Neural crest cell (in vitro differentiated cells): Measurements from ENCODE around the gene DNAH3. TPM values are rescaled to one million over a fixed set of nuclear protein-coding genes. Genes with fewer than 3 reads are reported as not detected.
"Not testable (repeated sequence)": the region's sequence is repeated elsewhere in the genome, so short reads cannot be mapped to it uniquely, and the experiment has no call there.

ENCODE experiments used
- DNase-seq: peaks from one replicate; pipeline ENCODE4 v3.0.0; 2021; ENCODE audit warnings: low read depth, mixed read lengths, low spot score
- H3K27ac Mint-ChIP-seq: one replicate; pipeline ENCODE4 v1.8.0; 2021; ENCODE audit warnings: mild to moderate bottlenecking, mixed read lengths; ENCODE audit not compliant: unreplicated experiment
- H3K27me3 Mint-ChIP-seq: 2 replicates; pipeline ENCODE4 v1.8.0; 2021; ENCODE audit warnings: low read depth, mild to moderate bottlenecking, mixed read lengths
- H3K36me3 Mint-ChIP-seq: 2 replicates; pipeline ENCODE4 v1.8.0; 2021; ENCODE audit warnings: low read depth, mild to moderate bottlenecking, mixed read lengths
- H3K4me1 Mint-ChIP-seq: 2 replicates; pipeline ENCODE4 v1.8.0; 2021; ENCODE audit warnings: mixed read lengths
- H3K4me3 Mint-ChIP-seq: one replicate; pipeline ENCODE4 v1.8.0; 2021; ENCODE audit warnings: mild to moderate bottlenecking, mixed read lengths
- H3K9me3 Mint-ChIP-seq: 2 replicates; pipeline ENCODE4 v1.8.0; 2021; ENCODE audit warnings: mixed read lengths
- total RNA-seq: library from RNA; stranded (reverse); gene quantifications from 2 replicates; pipeline ENCODE4 v1.2.1, GENCODE V29; 2021
- TF ChIP-seq, protein P1 (sequence below): fragments of 200-600 bp; sonication (generic); conservative IDR thresholded peaks from 2 replicates; pipeline ENCODE4 v1.5.0; 2021; ENCODE audit warnings: antibody characterized with exemption, mild to moderate bottlenecking

DNAH3 gene
- total RNA-seq, 1 donor from 2014 or later: 0.07 TPM

DNA sequence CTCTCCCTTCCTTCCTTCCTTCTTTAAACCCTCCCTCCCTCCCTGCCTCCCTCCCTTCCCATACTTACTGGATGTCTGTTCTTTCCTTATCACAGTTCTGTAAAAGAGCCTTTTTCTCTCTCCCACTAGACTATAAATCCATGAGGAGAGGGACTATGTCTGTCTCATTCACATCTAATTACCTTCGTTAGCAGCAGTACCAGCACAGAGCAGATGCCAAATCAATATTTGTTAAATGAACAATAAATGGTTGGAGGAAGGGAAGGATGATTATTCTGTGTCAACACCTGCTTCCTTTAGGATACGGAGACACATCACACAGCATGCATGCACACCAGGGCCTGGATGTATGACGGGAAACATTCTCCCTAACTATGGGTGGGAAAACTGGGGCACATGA lies 94.2 kb downstream of the DNAH3 start:
- Mint-ChIP-seq H3K27ac (no peak overlapping the region), H3K9me3 (no peaks in the 10 kb centered on the region), H3K27me3 (peaks cover 29% of the 10 kb centered on the region)

DNA sequence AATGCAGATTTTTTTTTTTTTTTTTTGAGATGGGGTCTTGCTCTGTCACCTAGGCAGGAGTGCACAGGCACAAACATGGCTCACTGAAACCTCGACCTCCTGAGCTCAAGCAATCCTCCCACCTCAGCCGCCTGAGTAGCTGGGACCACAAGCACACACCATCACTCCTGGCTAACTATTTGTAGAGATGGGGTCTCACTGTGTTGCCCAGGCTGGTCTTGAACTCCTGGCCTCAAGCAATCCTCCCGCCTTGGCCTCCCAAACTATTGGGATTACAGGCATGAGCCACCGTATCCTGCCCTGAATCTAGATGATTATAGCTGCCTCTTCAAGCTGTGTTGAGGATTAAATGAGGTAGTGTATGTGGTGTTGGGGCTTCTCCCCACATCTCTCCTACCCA lies 94.9 kb downstream of the DNAH3 start:
- H3K36me3 Mint-ChIP-seq, H3K4me3 Mint-ChIP-seq: not testable (repeated sequence)

More for the DNA sequence above, 94.2 kb downstream of the DNAH3 start:
- Mint-ChIP-seq H3K36me3 (no peaks in the 10 kb centered on the region), H3K4me3 (no peak overlapping the region), H3K4me1 (no peaks in the 10 kb centered on the region)
- DNase-seq: no peak
- TF ChIP-seq, protein P1, sequence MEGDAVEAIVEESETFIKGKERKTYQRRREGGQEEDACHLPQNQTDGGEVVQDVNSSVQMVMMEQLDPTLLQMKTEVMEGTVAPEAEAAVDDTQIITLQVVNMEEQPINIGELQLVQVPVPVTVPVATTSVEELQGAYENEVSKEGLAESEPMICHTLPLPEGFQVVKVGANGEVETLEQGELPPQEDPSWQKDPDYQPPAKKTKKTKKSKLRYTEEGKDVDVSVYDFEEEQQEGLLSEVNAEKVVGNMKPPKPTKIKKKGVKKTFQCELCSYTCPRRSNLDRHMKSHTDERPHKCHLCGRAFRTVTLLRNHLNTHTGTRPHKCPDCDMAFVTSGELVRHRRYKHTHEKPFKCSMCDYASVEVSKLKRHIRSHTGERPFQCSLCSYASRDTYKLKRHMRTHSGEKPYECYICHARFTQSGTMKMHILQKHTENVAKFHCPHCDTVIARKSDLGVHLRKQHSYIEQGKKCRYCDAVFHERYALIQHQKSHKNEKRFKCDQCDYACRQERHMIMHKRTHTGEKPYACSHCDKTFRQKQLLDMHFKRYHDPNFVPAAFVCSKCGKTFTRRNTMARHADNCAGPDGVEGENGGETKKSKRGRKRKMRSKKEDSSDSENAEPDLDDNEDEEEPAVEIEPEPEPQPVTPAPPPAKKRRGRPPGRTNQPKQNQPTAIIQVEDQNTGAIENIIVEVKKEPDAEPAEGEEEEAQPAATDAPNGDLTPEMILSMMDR: no peak

DNA sequence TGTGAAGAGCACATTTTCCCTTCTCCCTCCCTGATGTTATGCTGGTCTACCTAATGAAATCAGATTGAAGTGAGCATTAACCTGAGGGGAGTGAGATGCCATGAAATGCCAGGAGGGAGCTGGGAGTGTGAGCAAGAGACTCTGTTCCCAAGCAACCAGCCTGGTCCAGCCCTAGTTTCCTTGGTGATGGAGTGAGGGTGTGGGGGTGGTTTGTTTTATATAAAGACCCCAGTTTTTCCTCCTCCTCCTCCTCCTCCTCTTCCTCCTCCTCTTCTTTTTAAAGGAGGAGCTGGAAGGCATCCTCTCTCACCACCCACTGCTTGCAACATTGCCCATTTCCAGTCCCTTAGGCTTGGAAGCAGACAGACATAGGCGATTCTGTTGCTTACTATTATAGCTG lies 97.1 kb downstream of the DNAH3 start:
- no peaks in the 10 kb centered on the region for H3K9me3 Mint-ChIP-seq
- peaks cover 24% of the 10 kb centered on the region for H3K27me3 Mint-ChIP-seq
- DNase-seq: no peak
- H3K4me1 Mint-ChIP-seq: no peaks in the 10 kb centered on the region
- H3K4me3 Mint-ChIP-seq: no peak overlapping the region
- H3K36me3 Mint-ChIP-seq: no peaks in the 10 kb centered on the region
- TF ChIP-seq, protein P1: no peak
- no peak overlapping the region for H3K27ac Mint-ChIP-seq

More for the DNA sequence above, 94.9 kb downstream of the DNAH3 start:
- DNase-seq, H3K9me3 Mint-ChIP-seq, H3K27ac Mint-ChIP-seq, H3K4me1 Mint-ChIP-seq: not testable (repeated sequence)
- H3K27me3 Mint-ChIP-seq: peaks cover 29% of the 10 kb centered on the region

DNA sequence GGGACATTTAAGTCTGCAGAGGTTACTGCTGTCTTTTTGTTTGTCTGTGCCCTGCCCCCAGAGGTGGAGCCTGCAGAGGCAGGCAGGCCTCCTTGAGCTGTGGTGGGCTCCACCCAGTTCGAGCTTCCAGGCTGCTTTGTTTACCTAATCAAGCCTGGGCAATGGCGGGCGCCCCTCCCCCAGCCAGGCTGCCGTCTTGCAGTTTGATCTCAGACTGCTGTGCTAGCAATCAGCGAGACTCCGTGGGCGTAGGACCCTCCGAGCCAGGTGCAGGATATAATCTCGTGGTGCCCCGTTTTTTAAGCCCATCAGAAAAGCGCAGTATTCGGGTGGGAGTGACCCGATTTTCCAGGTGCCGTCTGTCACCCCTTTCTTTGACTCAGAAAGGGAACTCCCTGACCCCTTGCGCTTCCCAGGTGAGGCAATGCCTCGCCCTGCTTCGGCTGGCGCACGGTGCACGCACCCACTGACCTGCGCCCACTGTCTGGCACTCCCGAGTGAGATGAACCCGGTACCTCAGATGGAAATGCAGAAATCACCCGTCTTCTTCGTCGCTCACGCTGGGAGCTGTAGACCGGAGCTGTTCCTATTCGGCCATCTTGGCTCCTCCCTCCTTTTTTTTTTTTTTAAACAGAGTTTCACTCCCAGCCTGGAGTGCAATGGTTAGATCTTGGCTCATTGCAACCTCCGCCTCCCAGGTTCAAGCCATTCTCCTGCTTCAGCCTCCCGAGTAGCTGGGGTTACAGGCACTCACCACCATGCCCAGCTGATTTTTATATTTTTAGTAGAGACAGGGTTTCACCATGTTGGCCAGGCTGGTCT lies 102.3 kb downstream of the DNAH3 start:
- H3K4me1 Mint-ChIP-seq, H3K9me3 Mint-ChIP-seq, H3K36me3 Mint-ChIP-seq, H3K27me3 Mint-ChIP-seq: not testable (repeated sequence)
- H3K4me3 Mint-ChIP-seq: peak overlapping the region; percentile 67
- peak; percentile 25 for DNase-seq
- peak overlapping the region; percentile 67 for H3K27ac Mint-ChIP-seq

DNA sequence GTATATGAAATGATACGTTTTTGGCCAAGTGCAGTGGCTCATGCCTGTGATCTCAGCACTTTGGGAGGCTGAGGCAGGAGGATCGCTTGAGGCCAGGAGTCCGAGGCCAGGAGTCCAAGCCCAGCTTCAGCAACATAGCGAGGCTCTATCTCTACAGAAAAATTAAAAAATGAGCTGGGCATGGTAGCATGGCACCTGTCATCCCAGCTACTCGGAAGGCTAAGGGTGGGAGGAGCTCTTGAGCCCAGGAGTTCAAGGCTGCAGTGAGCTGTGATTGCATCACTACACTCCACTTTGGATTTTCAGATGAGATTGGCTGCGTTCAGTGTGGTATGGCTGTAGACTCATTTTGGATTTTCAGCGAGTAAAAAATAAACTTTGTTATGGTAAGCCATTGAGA lies 112.4 kb downstream of the DNAH3 start:
- no peak for DNase-seq
- TF ChIP-seq, protein P1: no peak
- Mint-ChIP-seq H3K4me1 (no peaks in the 10 kb centered on the region), H3K36me3 (no peaks in the 10 kb centered on the region), H3K9me3 (peaks cover 3% of the 10 kb centered on the region), H3K27me3 (no peaks in the 10 kb centered on the region), H3K4me3 (no peak overlapping the region), H3K27ac (no peak overlapping the region)

DNA sequence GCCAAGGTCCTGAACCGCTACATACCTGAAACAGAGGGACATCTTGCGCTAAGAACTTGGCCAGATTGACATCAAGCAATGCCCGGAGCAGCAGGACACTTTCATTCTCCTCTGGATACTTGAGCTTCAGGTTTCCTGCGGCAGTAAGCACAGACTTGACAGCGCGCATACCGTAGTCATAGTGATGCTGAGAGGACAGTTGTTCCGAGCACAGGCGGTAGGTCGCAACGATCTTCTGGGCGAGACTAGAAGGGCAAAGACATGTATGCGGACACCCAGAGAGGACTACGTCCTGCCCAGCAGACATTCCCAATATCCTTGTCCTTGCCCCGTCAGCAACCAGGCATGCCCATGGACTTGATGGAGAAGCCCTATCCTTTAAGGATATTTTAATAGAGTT lies 112.9 kb downstream of the DNAH3 start:
- no peaks in the 10 kb centered on the region for H3K36me3 Mint-ChIP-seq
- no peak overlapping the region for H3K27ac Mint-ChIP-seq
- DNase-seq: no peak
- peaks cover 3% of the 10 kb centered on the region for H3K9me3 Mint-ChIP-seq
- TF ChIP-seq, protein P1: no peak
- no peaks in the 10 kb centered on the region for H3K4me1 Mint-ChIP-seq
- no peaks in the 10 kb centered on the region for H3K27me3 Mint-ChIP-seq
- no peak overlapping the region for H3K4me3 Mint-ChIP-seq
